Activated CD8-positive, alpha-beta T cell treated with anti-CD3 and anti-CD28 coated beads for 36 hours (primary cell): ENCODE results near the gene DZIP3. TPM values are rescaled to one million over a fixed set of nuclear protein-coding genes. Genes with fewer than 3 reads are reported as not detected.

ENCODE experiments used
- ATAC-seq: fragments of 200-7000 bp; cut with Tn5 transposase; one replicate; pipeline ENCODE4 v1.10.0; 2021; ENCODE audit warnings: mild to moderate bottlenecking, moderate library complexity
- CTCF ChIA-PET: fragments of 350-600 bp; sonication (Branson Sonifier 250); formaldehyde crosslinking; loops from one replicate; lab custom pipeline; 2021; ENCODE audit warnings: antibody characterized with exemption; lab: Charles Lee
- POLR2A ChIA-PET: fragments of 350-600 bp; sonication (Branson Sonifier 250); formaldehyde crosslinking; loops from one replicate; lab custom pipeline; 2021; ENCODE audit warnings: antibody characterized with exemption; lab: Charles Lee
- DNase-seq: peaks from one replicate; pipeline ENCODE4 v3.0.0-alpha.2; 2020
- H3K27ac Mint-ChIP-seq: one replicate; pipeline ENCODE4 v1.8.0; 2021; ENCODE audit warnings: mild to moderate bottlenecking, mixed read lengths
- H3K27me3 Mint-ChIP-seq: one replicate; pipeline ENCODE4 v1.8.0; 2021; ENCODE audit warnings: mixed read lengths
- H3K36me3 Mint-ChIP-seq: one replicate; pipeline ENCODE4 v1.8.0; 2021; ENCODE audit warnings: low read depth, mixed read lengths
- H3K4me1 Mint-ChIP-seq: one replicate; pipeline ENCODE4 v1.8.0; 2021; ENCODE audit warnings: low read depth, mixed read lengths
- H3K4me3 Mint-ChIP-seq: one replicate; pipeline ENCODE4 v1.8.0; 2021; ENCODE audit warnings: mild to moderate bottlenecking, moderate library complexity, mixed read lengths
- H3K9me3 Mint-ChIP-seq: one replicate; pipeline ENCODE4 v1.8.0; 2021; ENCODE audit warnings: mixed read lengths
- CTCF ChIP-seq: fragments of 200-600 bp; IDR thresholded peaks from one replicate; pipeline ENCODE4 v1.8.0; 2022; ENCODE audit warnings: antibody characterized with exemption, mild to moderate bottlenecking
- intact Hi-C: fragments of 100-400 bp; cut with micrococcal nuclease; formaldehyde crosslinking; loops from one replicate; pipeline ENCODE4 v1.10.0; 2022
- total RNA-seq, 2 experiments: library from RNA; stranded (reverse); gene quantifications; one replicate each; pipeline ENCODE4 v1.2.3, GENCODE V29; 2021

The DZIP3 gene
- total RNA-seq = 10 to 100 TPM; 18.5 to 21.8 TPM

GRCh38 chr3:108589081-108589997 lies at the start of gene DZIP3, which contains the start of gene CIP2A:
TSS of gene DZIP3 (plus strand) at chr3:108589722. CDS start at chr3:108605407, 15,685 bp downstream.
TSS of gene CIP2A (minus strand) at chr3:108589438. CDS start at chr3:108589375, 63 bp downstream.
- Mint-ChIP-seq H3K9me3 (no peaks in the 10 kb centered on the region), H3K36me3 (peaks cover 29% of the 10 kb centered on the region)
- peak; percentile 94 for DNase-seq

GRCh38 chr3:108546247-108546646 lies 43.3 kb upstream of the DZIP3 start:
- no peak overlapping the region for H3K27ac Mint-ChIP-seq
- H3K36me3 Mint-ChIP-seq = peaks cover 37% of the 10 kb centered on the region

More at GRCh38 chr3:108589081-108589997, at the start of gene DZIP3, which contains the start of gene CIP2A:
- H3K4me1 Mint-ChIP-seq = peaks cover 42% of the 10 kb centered on the region
- POLR2A ChIA-PET = interaction anchor here (0.6 to 3.3 kb wide), 14 partner anchors 11 to 1065 kb away, joined by 3 to 57 read pairs (median 5); partner anchors contain the start of gene IFT57
- peak; percentile 92 for ATAC-seq
- peak within 1 kb of the TSS; percentile 96 for H3K27ac Mint-ChIP-seq
- no peak for TF ChIP-seq CTCF
- intact Hi-C loops = loop anchor here (5.0 kb wide), 1 partner anchor 238 kb away; no protein-coding TSS in a partner anchor
- CTCF ChIA-PET = interaction anchor here (1.0 to 3.2 kb wide), 10 partner anchors 9 to 325 kb away, joined by 3 to 21 read pairs (median 5); no protein-coding TSS in a partner anchor
- no peaks in the 10 kb centered on the region for H3K27me3 Mint-ChIP-seq
- H3K4me3 Mint-ChIP-seq = peak within 1 kb of the TSS; percentile 97

GRCh38 chr3:108546692-108547091 lies 42.8 kb upstream of the DZIP3 start:
- Mint-ChIP-seq H3K36me3 (peaks cover 37% of the 10 kb centered on the region), H3K27ac (no peak overlapping the region)
- CTCF ChIA-PET = no interaction called here

More at GRCh38 chr3:108546247-108546646, 43.3 kb upstream of the DZIP3 start:
- Mint-ChIP-seq H3K9me3 (no peaks in the 10 kb centered on the region), H3K27me3 (no peaks in the 10 kb centered on the region), H3K4me3 (no peak overlapping the region), H3K4me1 (peaks cover 3% of the 10 kb centered on the region)
- no peak for TF ChIP-seq CTCF
- intact Hi-C loops = no loop called here
- POLR2A ChIA-PET = no interaction called here
- CTCF ChIA-PET = no interaction called here
- no peak for DNase-seq
- ATAC-seq = no peak

GRCh38 chr3:108548304-108548703 lies 41.2 kb upstream of the DZIP3 start:
- ChIA-PET CTCF (no interaction called here), POLR2A (no interaction called here)
- Mint-ChIP-seq H3K4me3 (no peak overlapping the region), H3K36me3 (peaks cover 39% of the 10 kb centered on the region), H3K4me1 (peaks cover 3% of the 10 kb centered on the region), H3K9me3 (no peaks in the 10 kb centered on the region), H3K27ac (no peak overlapping the region), H3K27me3 (no peaks in the 10 kb centered on the region)
- ATAC-seq (no peak), DNase-seq (no peak)
- no peak for TF ChIP-seq CTCF
- intact Hi-C loops = no loop called here

More at GRCh38 chr3:108546692-108547091, 42.8 kb upstream of the DZIP3 start:
- H3K4me3 Mint-ChIP-seq = no peak overlapping the region
- peaks cover 3% of the 10 kb centered on the region for H3K4me1 Mint-ChIP-seq
- no peaks in the 10 kb centered on the region for H3K27me3 Mint-ChIP-seq
- intact Hi-C loops = no loop called here
- H3K9me3 Mint-ChIP-seq = no peaks in the 10 kb centered on the region
- TF ChIP-seq CTCF = no peak
- POLR2A ChIA-PET = no interaction called here
- ATAC-seq (no peak), DNase-seq (no peak)

GRCh38 chr3:108548886-108549285 lies 40.6 kb upstream of the DZIP3 start:
- CTCF ChIA-PET = no interaction called here
- POLR2A ChIA-PET = no interaction called here
- Mint-ChIP-seq H3K9me3 (no peaks in the 10 kb centered on the region), H3K4me1 (peaks cover 3% of the 10 kb centered on the region), H3K36me3 (peaks cover 33% of the 10 kb centered on the region), H3K27ac (no peak overlapping the region), H3K4me3 (no peak overlapping the region), H3K27me3 (no peaks in the 10 kb centered on the region)
- DNase-seq (no peak), ATAC-seq (no peak)
- intact Hi-C loops = no loop called here
- no peak for TF ChIP-seq CTCF
